Rectal smooth muscle tissue (tissue), 1 donor: Measurements from ENCODE around the gene RNU6-9.
A peak's percentile ranks its signal among the peaks of the same experiment; 100 is the strongest.

ENCODE experiments used
- H3K27ac ChIP-seq: one replicate; pipeline ENCODE4 v1.7.0; 2013; ENCODE audit warnings: low read depth, low read length, inconsistent platforms
- H3K27me3 ChIP-seq: one replicate; pipeline ENCODE4 v1.7.0; 2013; ENCODE audit warnings: low read length; ENCODE audit not compliant: control insufficient read depth, insufficient read depth
- H3K36me3 ChIP-seq: one replicate; pipeline ENCODE4 v1.7.0; 2013; ENCODE audit warnings: low read length; ENCODE audit not compliant: control insufficient read depth, insufficient read depth
- H3K4me1 ChIP-seq: one replicate; pipeline ENCODE4 v1.7.0; 2013; ENCODE audit warnings: low read length; ENCODE audit not compliant: control insufficient read depth, insufficient read depth
- H3K4me3 ChIP-seq: one replicate; pipeline ENCODE4 v1.7.0; 2013; ENCODE audit warnings: low read length
- H3K9ac ChIP-seq: one replicate; pipeline ENCODE4 v1.7.0; 2013; ENCODE audit warnings: low read length

The RNU6-9 gene

DNA sequence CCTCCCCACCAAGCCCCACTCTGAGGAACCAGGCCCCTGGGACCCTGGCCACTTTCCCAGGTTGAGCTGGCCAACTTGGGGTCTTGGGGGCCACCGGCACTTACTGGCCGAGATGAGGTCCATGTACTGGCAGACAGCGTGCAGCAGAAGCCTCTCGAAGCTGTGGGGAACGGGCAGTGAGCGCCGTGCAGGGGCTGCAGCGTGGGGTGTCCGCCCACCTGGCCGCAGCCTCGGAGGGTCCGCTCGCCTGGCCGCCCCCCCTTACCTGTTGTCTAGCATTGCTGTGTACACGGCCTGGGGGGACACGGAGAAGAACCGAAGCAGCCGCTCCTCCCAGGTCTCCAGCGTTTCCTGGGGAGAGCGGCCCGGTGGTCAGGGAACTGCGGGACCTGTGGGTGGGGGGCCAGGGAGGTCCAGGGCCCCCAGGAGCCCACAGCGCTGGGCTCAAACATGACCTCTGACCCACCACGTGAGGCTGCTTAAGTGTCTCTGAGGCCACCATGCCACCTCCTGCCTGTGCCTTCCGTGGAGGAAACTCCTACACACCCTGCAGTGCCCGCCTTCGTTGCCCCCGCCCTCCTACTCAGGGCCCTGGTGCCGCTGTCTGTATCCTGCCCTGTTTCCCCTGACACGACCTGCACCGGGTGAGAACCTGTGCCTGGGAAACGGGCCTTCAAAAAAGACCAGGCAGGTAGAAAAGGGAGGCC lies 6.2 kb downstream of the RNU6-9 start:
- H3K4me1 ChIP-seq: no peaks in the 10 kb centered on the region
- H3K36me3 ChIP-seq: peaks cover 4% of the 10 kb centered on the region

DNA sequence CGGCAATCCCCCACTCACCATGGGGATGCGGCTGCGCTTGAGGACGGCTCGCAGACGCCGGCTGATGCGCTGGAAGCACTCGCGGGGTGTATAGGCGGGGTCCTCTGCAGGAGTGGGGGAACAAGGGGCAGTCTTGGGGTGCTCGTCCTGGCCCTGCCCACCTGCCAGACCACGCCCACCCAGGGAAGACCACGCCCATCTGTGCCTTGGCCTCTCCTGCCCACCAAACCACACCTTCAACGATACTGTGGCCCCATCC lies 6.7 kb downstream of the RNU6-9 start:
- Histone ChIP-seq H3K4me1 (no peaks in the 10 kb centered on the region), H3K27ac (no peak overlapping the region), H3K36me3 (peaks cover 4% of the 10 kb centered on the region), H3K9ac (no peak overlapping the region), H3K27me3 (no peaks in the 10 kb centered on the region), H3K4me3 (no peak overlapping the region)

More for the DNA sequence above, 6.2 kb downstream of the RNU6-9 start:
- no peak overlapping the region for H3K4me3 ChIP-seq
- no peaks in the 10 kb centered on the region for H3K27me3 ChIP-seq
- H3K9ac ChIP-seq: no peak overlapping the region
- H3K27ac ChIP-seq: no peak overlapping the region

DNA sequence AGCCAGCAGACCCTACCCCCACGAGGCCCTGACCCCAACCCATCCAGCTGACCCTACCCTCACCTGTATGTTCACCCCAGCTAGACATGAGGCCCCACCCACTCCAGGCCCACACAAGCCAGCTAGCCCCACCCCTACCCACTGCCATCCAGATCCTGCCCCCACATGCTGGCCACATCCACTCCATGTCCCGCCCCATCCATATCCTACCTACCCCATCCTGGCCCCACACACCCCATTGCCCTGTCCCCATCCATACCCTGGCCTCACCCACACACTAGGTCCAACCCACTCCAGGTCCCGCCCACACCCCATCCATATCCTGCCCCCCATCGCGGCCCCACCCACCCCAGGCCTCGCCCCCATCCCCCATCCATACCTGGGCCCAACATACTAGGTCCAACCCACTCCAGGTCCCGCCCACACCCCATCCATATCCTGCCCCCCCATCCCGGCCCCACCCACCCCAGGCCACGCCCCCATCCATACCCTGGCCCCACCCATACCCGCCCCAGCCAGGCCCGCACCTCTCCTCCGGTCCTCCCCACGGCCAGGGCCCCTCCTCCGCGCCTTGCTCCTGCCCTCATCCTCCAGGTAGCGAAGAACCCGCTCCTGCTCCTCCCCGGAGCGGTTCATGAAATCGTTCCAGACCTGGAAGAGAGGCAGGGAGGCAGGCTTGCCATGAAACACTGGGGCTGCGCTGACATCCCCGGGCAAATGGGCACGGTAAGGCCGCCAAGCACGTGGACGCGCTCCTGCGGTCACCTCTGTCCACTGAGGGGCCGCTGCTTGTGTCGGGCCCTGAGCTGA lies 7.2 kb downstream of the RNU6-9 start:
- Histone ChIP-seq H3K27me3 (no peaks in the 10 kb centered on the region), H3K4me1 (no peaks in the 10 kb centered on the region), H3K4me3 (no peak overlapping the region), H3K27ac (no peak overlapping the region), H3K9ac (no peak overlapping the region), H3K36me3 (peaks cover 4% of the 10 kb centered on the region)

DNA sequence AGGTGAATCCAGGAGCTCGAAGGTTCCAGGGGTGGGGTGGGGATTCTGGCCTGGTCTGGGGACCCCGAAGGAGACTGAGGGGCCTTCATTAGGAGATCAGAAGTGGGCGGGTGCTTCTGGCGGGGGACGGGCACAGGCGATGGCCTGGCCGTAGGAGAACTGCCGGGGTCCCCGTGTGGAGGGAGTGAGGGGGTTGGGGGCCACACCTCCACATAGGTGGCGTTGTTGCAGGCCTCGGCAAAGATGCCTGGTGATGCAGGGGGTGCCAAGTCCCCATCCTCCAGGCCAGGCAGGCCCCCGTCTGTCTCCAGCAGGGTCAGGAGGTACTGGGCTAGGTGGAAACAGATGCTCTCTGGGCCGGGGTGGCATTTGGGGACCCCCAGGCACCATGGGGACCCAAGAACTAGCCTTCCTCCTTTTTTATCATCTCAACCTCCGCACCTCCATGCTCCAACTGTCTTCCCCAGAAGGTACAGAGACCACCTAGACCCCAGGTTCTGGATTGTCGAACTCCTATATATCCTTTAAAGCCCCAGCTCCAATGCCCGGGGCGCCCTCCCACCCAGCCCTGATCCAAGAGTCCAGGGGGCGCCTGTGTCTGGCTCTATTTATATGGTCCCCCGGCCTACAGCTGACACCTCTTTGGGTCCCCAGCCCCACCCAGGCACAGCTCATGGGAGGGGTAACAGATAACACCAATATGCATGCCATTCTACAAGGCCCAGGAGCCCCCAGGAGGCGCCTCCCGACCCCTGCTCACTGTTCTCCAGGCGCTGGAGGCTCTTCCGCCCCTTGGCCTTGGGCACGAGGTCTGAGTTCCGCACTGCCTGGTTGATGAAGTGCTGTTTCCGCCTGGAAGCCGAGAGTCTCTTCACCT lies 8.2 kb downstream of the RNU6-9 start:
- H3K36me3 ChIP-seq: peaks cover 4% of the 10 kb centered on the region
- H3K27ac ChIP-seq: no peak overlapping the region
- no peaks in the 10 kb centered on the region for H3K4me1 ChIP-seq
- H3K4me3 ChIP-seq: no peak overlapping the region
- H3K27me3 ChIP-seq: no peaks in the 10 kb centered on the region
- H3K9ac ChIP-seq: no peak overlapping the region

DNA sequence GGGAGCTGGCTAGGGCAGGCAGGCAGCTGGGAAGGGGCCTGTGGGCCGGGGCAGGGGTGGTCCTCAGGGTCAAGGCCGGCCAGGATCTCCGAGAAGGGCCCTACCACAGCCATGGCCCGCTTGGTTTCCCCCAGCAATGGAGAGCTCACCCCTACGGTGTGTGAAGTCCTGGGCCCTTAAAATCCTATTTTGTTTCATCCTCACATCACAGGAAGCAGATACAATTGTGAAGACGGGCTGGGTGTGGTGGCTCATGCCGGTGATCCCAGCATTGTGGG lies 8.7 kb downstream of the RNU6-9 start:
- Histone ChIP-seq H3K9ac (no peak overlapping the region), H3K27me3 (no peaks in the 10 kb centered on the region), H3K4me3 (no peak overlapping the region), H3K36me3 (peaks cover 4% of the 10 kb centered on the region), H3K27ac (no peak overlapping the region), H3K4me1 (no peaks in the 10 kb centered on the region)

DNA sequence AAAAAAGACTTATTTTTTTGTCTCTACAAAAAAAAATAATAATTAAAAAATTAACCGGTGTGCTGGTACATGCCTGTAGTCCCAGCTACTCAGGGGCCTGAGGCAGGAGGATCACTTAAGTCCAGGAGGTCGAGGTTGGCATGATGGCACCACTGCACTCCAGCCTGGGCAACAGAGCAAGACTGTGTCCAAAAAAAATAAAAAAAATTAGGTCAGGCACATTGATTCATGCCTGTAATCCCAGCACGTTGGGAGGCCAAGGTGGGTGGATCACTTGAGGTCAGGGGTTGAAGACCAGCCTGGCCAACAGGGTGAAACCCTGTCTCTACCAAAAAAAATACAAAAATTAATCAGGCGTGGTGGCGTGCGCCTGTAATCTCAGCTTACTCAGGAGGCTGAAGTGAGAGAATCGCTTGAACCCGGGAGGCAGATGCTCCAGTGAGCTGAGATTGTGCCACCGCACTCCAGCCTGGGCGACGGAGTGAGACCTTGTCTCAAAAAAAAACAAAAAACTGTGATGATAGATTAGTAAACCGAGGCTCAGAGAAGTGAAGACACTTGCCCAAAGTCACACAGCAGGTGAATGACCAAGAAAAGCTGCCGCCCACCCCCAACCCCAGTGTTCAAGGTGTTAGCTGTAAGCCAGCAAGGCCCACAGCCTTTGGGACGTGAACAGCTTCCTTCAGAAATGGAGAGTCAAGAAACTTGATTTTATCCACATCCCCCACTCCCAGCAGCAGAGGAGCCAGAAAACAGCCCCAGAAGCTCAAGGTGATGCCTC lies 9.4 kb downstream of the RNU6-9 start:
- no peak overlapping the region for H3K4me3 ChIP-seq
- H3K36me3 ChIP-seq: peaks cover 4% of the 10 kb centered on the region
- no peaks in the 10 kb centered on the region for H3K4me1 ChIP-seq
- H3K9ac ChIP-seq: no peak overlapping the region
- H3K27me3 ChIP-seq: no peaks in the 10 kb centered on the region
- no peak overlapping the region for H3K27ac ChIP-seq

DNA sequence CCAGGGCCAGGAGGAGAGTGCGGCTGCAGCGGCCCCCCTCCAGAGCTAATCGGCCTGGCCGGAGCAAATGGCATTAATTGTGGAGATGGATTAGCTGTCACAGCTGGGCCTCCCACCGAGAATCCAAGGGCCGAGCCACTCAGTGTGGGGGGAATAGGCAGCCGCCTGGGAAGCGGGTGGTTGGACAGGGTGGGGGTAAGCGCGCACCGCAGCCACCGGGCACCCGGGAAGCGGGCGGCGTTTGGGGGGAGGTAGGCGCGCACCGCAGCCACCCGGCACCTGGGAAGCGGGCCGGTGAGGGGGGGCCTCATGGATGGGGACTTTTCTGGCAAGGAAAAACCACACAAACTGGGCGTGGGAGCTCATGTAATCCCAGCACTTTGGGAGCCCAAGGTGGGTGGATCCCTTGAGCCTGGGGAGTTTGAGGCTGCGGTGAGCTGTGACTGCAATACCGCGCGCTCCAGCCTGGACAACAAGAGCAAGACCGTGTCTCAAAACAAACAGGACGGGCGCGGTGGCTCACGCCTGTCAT lies 10.0 kb downstream of the RNU6-9 start:
- H3K4me1 ChIP-seq: no peaks in the 10 kb centered on the region
- H3K36me3 ChIP-seq: peaks cover 4% of the 10 kb centered on the region
- no peaks in the 10 kb centered on the region for H3K27me3 ChIP-seq
- no peak overlapping the region for H3K4me3 ChIP-seq
- H3K27ac ChIP-seq: no peak overlapping the region
- no peak overlapping the region for H3K9ac ChIP-seq

DNA sequence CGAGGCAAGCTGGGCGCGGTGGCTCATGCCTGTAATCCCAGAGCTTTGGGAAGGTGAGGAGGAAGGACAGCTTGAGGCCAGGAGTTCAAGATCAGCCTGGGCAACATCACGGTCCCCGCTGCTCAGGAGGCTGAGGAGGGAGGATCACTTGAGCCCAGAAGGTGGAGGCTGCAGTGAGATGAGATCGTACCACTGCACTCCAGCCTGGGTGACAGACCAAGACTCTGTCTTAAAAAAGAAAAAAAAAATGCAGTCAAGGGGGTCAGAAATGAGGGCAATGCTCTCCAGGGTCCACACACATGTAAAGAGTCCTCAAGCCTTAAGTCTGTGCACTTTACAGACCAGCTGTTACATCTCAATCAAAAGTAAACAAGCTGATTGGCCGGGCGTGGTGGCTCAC lies 11.3 kb downstream of the RNU6-9 start:
- peaks cover 4% of the 10 kb centered on the region for H3K36me3 ChIP-seq

DNA sequence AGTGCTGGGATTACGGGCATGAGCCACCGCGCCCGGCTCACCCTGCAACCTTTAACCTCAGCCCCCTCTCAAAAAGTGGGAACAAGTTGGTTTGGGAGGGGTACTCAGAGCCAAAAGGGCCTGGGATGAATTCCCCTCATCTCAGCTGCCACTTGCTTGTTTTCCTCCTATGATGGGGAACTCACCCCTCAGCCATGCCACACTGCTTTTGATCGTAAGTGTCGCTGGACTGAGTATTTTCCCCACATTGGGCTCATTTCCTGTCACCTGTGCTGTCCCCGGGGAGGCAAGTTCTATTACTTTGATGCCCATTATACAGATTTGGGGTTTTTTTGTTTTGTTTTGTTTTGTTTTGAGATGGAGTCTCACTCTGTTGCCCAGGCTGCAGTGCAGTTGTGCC lies 13.2 kb downstream of the RNU6-9 start:
- H3K27ac ChIP-seq: no peak overlapping the region

More for the DNA sequence above, 11.3 kb downstream of the RNU6-9 start:
- H3K27me3 ChIP-seq: no peaks in the 10 kb centered on the region
- no peak overlapping the region for H3K4me3 ChIP-seq
- H3K9ac ChIP-seq: no peak overlapping the region
- no peaks in the 10 kb centered on the region for H3K4me1 ChIP-seq
- H3K27ac ChIP-seq: no peak overlapping the region

DNA sequence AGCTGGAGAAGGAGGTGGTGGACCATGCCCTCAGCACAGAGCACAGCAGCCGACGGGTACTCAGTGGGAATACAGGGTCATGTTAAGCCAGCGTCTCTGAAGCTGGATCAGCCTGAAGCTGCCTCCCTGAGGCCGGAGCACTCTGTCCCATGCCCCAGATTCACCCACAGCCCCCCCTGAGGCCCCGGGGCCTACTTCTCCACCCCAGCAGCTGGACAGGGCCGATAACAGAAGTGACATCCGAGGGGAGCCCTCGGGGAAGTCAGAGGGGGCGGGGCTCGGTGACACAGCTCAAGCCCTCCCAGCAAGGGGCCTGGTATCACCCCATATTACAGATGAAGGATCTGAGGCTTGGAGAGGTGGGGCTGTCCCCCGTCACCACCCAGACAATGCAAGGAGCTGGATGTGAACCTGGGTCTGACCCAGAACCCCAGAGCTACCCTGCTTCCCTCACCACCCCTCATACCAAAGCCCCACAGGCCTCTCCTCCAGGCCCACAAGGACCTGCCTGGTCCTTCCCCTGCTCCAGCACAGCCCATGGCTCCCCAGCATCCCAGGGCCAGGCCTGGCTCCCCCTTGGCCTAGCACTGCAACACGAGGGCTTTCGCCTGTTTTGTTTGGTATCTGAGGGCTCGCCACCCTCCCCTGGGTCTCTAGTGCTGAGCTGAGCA lies 14.0 kb downstream of the RNU6-9 start:
- Histone ChIP-seq H3K4me3 (no peak overlapping the region), H3K36me3 (no peaks in the 10 kb centered on the region), H3K9ac (no peak overlapping the region), H3K4me1 (no peaks in the 10 kb centered on the region), H3K27ac (no peak overlapping the region), H3K27me3 (no peaks in the 10 kb centered on the region)

More for the DNA sequence above, 13.2 kb downstream of the RNU6-9 start:
- H3K4me1 ChIP-seq: no peaks in the 10 kb centered on the region
- peaks cover 4% of the 10 kb centered on the region for H3K36me3 ChIP-seq
- H3K9ac ChIP-seq: no peak overlapping the region
- H3K27me3 ChIP-seq: no peaks in the 10 kb centered on the region
- H3K4me3 ChIP-seq: no peak overlapping the region

DNA sequence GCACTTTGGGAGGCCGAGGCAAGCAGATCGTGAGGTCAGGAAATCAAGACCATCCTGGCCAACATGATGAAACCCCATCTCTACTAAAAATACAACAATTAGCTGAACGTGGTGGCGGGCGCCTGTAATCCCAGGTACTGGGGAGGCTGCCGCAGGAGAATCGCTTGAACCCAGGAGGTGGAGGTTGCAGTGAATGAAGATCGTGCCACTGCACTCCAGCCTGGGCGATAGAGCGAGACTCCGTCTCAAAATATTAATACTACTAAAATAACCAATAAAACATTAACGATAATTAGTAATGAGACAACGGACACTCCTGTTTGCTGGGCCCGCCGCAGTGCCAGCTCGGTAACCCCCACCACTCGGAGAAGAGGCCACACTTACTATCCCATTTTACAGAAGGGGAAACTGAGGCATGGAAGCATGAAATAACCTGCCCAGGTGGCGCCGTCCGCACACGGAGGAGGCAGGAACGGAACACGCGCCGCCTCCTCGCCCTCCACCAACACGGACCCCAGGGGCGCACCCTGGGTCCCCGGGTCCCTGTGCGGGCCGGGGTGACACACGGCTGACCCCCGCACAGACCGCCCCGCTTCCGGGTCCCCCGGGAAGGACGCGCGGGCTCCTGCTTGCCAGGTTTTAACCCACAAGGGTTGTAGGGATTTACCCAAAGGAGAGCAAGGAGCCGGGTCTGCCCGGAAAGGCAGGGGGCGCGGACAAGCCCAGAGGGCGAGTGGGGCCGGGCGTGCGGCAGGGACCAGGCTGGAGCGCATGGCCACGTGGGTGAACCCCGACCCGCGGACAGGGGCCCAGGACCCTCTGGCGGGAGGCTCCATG lies 18.1 kb downstream of the RNU6-9 start:
- Histone ChIP-seq H3K9ac (no peak overlapping the region), H3K27me3 (no peaks in the 10 kb centered on the region), H3K4me1 (peaks cover 3% of the 10 kb centered on the region), H3K36me3 (no peaks in the 10 kb centered on the region), H3K27ac (no peak overlapping the region), H3K4me3 (peak overlapping the region; percentile 8)
